ENCODE results near the gene COL6A3.

- TF ChIP-seq CTCF (IDR thresholded peaks at IDR 0.05) = no peak
- no peak for TF ChIP-seq EZH2 (IDR thresholded peaks at IDR 0.05; ENCODE audit: borderline replicate concordance, insufficient read depth, low read depth, low read length, poor library complexity, severe bottlenecking)
Observed at GRCh38 chr2:237405605-237406004, 8.4 kb downstream of the COL6A3 start.
